ENCODE measurements around the gene GDPD4. TPM values are rescaled to one million over a fixed set of nuclear protein-coding genes. Genes with fewer than 3 reads are reported as not detected.

The GDPD4 gene
- total and polyA plus RNA-seq, 2 donors: 0.02 TPM; not detected in 1

GRCh38 chr11:77284476-77285468, 16.7 kb downstream of the GDPD4 start:
- Histone ChIP-seq H3K36me3 (ENCODE audit: control insufficient read depth in 2 of 2, insufficient read depth in 2 of 2, low read length in 1 of 2) (no peaks in the 10 kb centered on the region), H3K9me3 (ENCODE audit: control insufficient read depth in 2 of 2, insufficient read depth in 1 of 2, low read length in 1 of 2) (no peaks in the 10 kb centered on the region), H3K4me3 (ENCODE audit: low read length in 2 of 2) (no peak overlapping the region), H3K4me1 (ENCODE audit: control insufficient read depth in 2 of 2, insufficient read depth in 2 of 2, low read length in 2 of 2) (no peaks in the 10 kb centered on the region), H3K27me3 (ENCODE audit: control insufficient read depth in 2 of 2, insufficient read depth in 1 of 2, low read length in 1 of 2) (no peaks in the 10 kb centered on the region), H3K27ac (ENCODE audit: low read depth in 1 of 2, low read length in 1 of 2) (no peak overlapping the region)
- no peak for DNase-seq (ENCODE audit: low read depth in 6 of 9, low spot score in 9 of 9)
- 96% methylated on average over 6 of the region's 6 CpGs for WGBS

- DNase-seq (ENCODE audit: low read depth in 6 of 9, low spot score in 9 of 9): no peak
- H3K9me3 ChIP-seq (ENCODE audit: control insufficient read depth in 2 of 2, insufficient read depth in 1 of 2, low read length in 1 of 2): no peaks in the 10 kb centered on the region
- no peak overlapping the region for H3K4me3 ChIP-seq (ENCODE audit: low read length in 2 of 2)
- no peak overlapping the region for H3K27ac ChIP-seq (ENCODE audit: low read depth in 1 of 2, low read length in 1 of 2)
- H3K36me3 ChIP-seq (ENCODE audit: control insufficient read depth in 2 of 2, insufficient read depth in 2 of 2, low read length in 1 of 2): no peaks in the 10 kb centered on the region
- no peaks in the 10 kb centered on the region for H3K27me3 ChIP-seq (ENCODE audit: control insufficient read depth in 2 of 2, insufficient read depth in 1 of 2, low read length in 1 of 2)
- H3K4me1 ChIP-seq (ENCODE audit: control insufficient read depth in 2 of 2, insufficient read depth in 2 of 2, low read length in 2 of 2): no peaks in the 10 kb centered on the region
- 80% methylated on average over 3 of the region's 3 CpGs for WGBS
Measured at GRCh38 chr11:77283101-77283500, 18.4 kb downstream of the GDPD4 start.

GRCh38 chr11:77278595-77279506, 22.6 kb downstream of the GDPD4 start:
- H3K9me3 ChIP-seq (ENCODE audit: control insufficient read depth in 2 of 2, insufficient read depth in 1 of 2, low read length in 1 of 2): no peaks in the 10 kb centered on the region
- no peaks in the 10 kb centered on the region for H3K4me1 ChIP-seq (ENCODE audit: control insufficient read depth in 2 of 2, insufficient read depth in 2 of 2, low read length in 2 of 2)
- no peak overlapping the region for H3K4me3 ChIP-seq (ENCODE audit: low read length in 2 of 2)
- no peak overlapping the region for H3K27ac ChIP-seq (ENCODE audit: low read depth in 1 of 2, low read length in 1 of 2)
- WGBS: 80% methylated on average over 2 of the region's 2 CpGs
- H3K27me3 ChIP-seq (ENCODE audit: control insufficient read depth in 2 of 2, insufficient read depth in 1 of 2, low read length in 1 of 2): no peaks in the 10 kb centered on the region
- H3K36me3 ChIP-seq (ENCODE audit: control insufficient read depth in 2 of 2, insufficient read depth in 2 of 2, low read length in 1 of 2): no peaks in the 10 kb centered on the region
- DNase-seq (ENCODE audit: low read depth in 6 of 9, low spot score in 9 of 9): no peak

- Histone ChIP-seq H3K4me1 (ENCODE audit: control insufficient read depth in 2 of 2, insufficient read depth in 2 of 2, low read length in 2 of 2) (no peaks in the 10 kb centered on the region), H3K36me3 (ENCODE audit: control insufficient read depth in 2 of 2, insufficient read depth in 2 of 2, low read length in 1 of 2) (no peaks in the 10 kb centered on the region), H3K4me3 (ENCODE audit: low read length in 2 of 2) (no peak overlapping the region), H3K27ac (ENCODE audit: low read depth in 1 of 2, low read length in 1 of 2) (no peak overlapping the region), H3K27me3 (ENCODE audit: control insufficient read depth in 2 of 2, insufficient read depth in 1 of 2, low read length in 1 of 2) (no peaks in the 10 kb centered on the region), H3K9me3 (ENCODE audit: control insufficient read depth in 2 of 2, insufficient read depth in 1 of 2, low read length in 1 of 2) (no peaks in the 10 kb centered on the region)
- WGBS: 94% methylated on average over 2 of the region's 2 CpGs
- no peak for DNase-seq (ENCODE audit: low read depth in 6 of 9, low spot score in 9 of 9)
Measured at GRCh38 chr11:77276271-77276670, 25.2 kb downstream of the GDPD4 start.

- no peak overlapping the region for H3K4me3 ChIP-seq (ENCODE audit: low read length in 2 of 2)
Measured at GRCh38 chr11:77270921-77271320, 30.6 kb downstream of the GDPD4 start.

GRCh38 chr11:77269484-77270123, 31.9 kb downstream of the GDPD4 start:
- Histone ChIP-seq H3K9me3 (ENCODE audit: control insufficient read depth in 2 of 2, insufficient read depth in 1 of 2, low read length in 1 of 2) (no peaks in the 10 kb centered on the region), H3K36me3 (ENCODE audit: control insufficient read depth in 2 of 2, insufficient read depth in 2 of 2, low read length in 1 of 2) (no peaks in the 10 kb centered on the region), H3K27me3 (ENCODE audit: control insufficient read depth in 2 of 2, insufficient read depth in 1 of 2, low read length in 1 of 2) (no peaks in the 10 kb centered on the region), H3K4me1 (ENCODE audit: control insufficient read depth in 2 of 2, insufficient read depth in 2 of 2, low read length in 2 of 2) (no peaks in the 10 kb centered on the region), H3K4me3 (ENCODE audit: low read length in 2 of 2) (no peak overlapping the region), H3K27ac (ENCODE audit: low read depth in 1 of 2, low read length in 1 of 2) (no peak overlapping the region)
- DNase-seq (ENCODE audit: low read depth in 6 of 9, low spot score in 9 of 9): no peak
- 93% methylated on average over 1 of the region's 1 CpG for WGBS

More at GRCh38 chr11:77270921-77271320, 30.6 kb downstream of the GDPD4 start:
- no peaks in the 10 kb centered on the region for H3K9me3 ChIP-seq (ENCODE audit: control insufficient read depth in 2 of 2, insufficient read depth in 1 of 2, low read length in 1 of 2)
- H3K27ac ChIP-seq (ENCODE audit: low read depth in 1 of 2, low read length in 1 of 2): no peak overlapping the region
- H3K27me3 ChIP-seq (ENCODE audit: control insufficient read depth in 2 of 2, insufficient read depth in 1 of 2, low read length in 1 of 2): no peaks in the 10 kb centered on the region
- no peak for DNase-seq (ENCODE audit: low read depth in 6 of 9, low spot score in 9 of 9)
- H3K4me1 ChIP-seq (ENCODE audit: control insufficient read depth in 2 of 2, insufficient read depth in 2 of 2, low read length in 2 of 2): no peaks in the 10 kb centered on the region
- 86% methylated on average over 3 of the region's 3 CpGs for WGBS
- no peaks in the 10 kb centered on the region for H3K36me3 ChIP-seq (ENCODE audit: control insufficient read depth in 2 of 2, insufficient read depth in 2 of 2, low read length in 1 of 2)

- DNase-seq (ENCODE audit: low read depth in 6 of 9, low spot score in 9 of 9): no peak
- Histone ChIP-seq H3K27me3 (ENCODE audit: control insufficient read depth in 2 of 2, insufficient read depth in 1 of 2, low read length in 1 of 2) (no peaks in the 10 kb centered on the region), H3K4me1 (ENCODE audit: control insufficient read depth in 2 of 2, insufficient read depth in 2 of 2, low read length in 2 of 2) (no peaks in the 10 kb centered on the region), H3K27ac (ENCODE audit: low read depth in 1 of 2, low read length in 1 of 2) (no peak overlapping the region), H3K9me3 (ENCODE audit: control insufficient read depth in 2 of 2, insufficient read depth in 1 of 2, low read length in 1 of 2) (no peaks in the 10 kb centered on the region), H3K4me3 (ENCODE audit: low read length in 2 of 2) (no peak overlapping the region), H3K36me3 (ENCODE audit: control insufficient read depth in 2 of 2, insufficient read depth in 2 of 2, low read length in 1 of 2) (no peaks in the 10 kb centered on the region)
- WGBS: 96% methylated on average over 2 of the region's 2 CpGs
Measured at GRCh38 chr11:77267962-77268361, 33.5 kb downstream of the GDPD4 start.

GRCh38 chr11:77266766-77267165, 34.7 kb downstream of the GDPD4 start:
- Histone ChIP-seq H3K9me3 (ENCODE audit: control insufficient read depth in 2 of 2, insufficient read depth in 1 of 2, low read length in 1 of 2) (no peaks in the 10 kb centered on the region), H3K27me3 (ENCODE audit: control insufficient read depth in 2 of 2, insufficient read depth in 1 of 2, low read length in 1 of 2) (no peaks in the 10 kb centered on the region), H3K27ac (ENCODE audit: low read depth in 1 of 2, low read length in 1 of 2) (no peak overlapping the region), H3K36me3 (ENCODE audit: control insufficient read depth in 2 of 2, insufficient read depth in 2 of 2, low read length in 1 of 2) (no peaks in the 10 kb centered on the region), H3K4me1 (ENCODE audit: control insufficient read depth in 2 of 2, insufficient read depth in 2 of 2, low read length in 2 of 2) (no peaks in the 10 kb centered on the region), H3K4me3 (ENCODE audit: low read length in 2 of 2) (no peak overlapping the region)
- WGBS: 97% methylated on average over 1 of the region's 1 CpG
- DNase-seq (ENCODE audit: low read depth in 6 of 9, low spot score in 9 of 9): no peak
